NCI-H2107 treated with DMSO at 0.1 percent for 48 hours (cell line): Measurements from ENCODE around the gene GADL1.
A peak's percentile ranks its signal among the peaks of the same experiment; 100 is the strongest.

Experiments used
- DNase-seq: peaks from one replicate; lab custom pipeline; 2025; ENCODE audit not compliant: unreplicated experiment; lab: John Stamatoyannopoulos, UW

Gene GADL1

GRCh38 chr3:30813734-30814133 lies 80.7 kb downstream of the GADL1 start:
- DNase-seq = no peak

GRCh38 chr3:30811151-30811795 lies 83.2 kb downstream of the GADL1 start:
- DNase-seq = no peak

GRCh38 chr3:30810625-30811024 lies 83.8 kb downstream of the GADL1 start:
- DNase-seq = no peak

- DNase-seq = no peak
Observed at GRCh38 chr3:30805695-30806094, 88.8 kb downstream of the GADL1 start.

- no peak for DNase-seq
Observed at GRCh38 chr3:30804984-30805383, 89.5 kb downstream of the GADL1 start.

- no peak for DNase-seq
Observed at GRCh38 chr3:30795176-30795575, 99.3 kb downstream of the GADL1 start.

- DNase-seq = no peak
Observed at GRCh38 chr3:30793740-30794139, 100.7 kb downstream of the GADL1 start.

GRCh38 chr3:30790150-30790549 lies 104.3 kb downstream of the GADL1 start:
- no peak for DNase-seq

- DNase-seq = no peak
Observed at GRCh38 chr3:30786365-30786764, 108.1 kb downstream of the GADL1 start.

- DNase-seq = no peak
Observed at GRCh38 chr3:30779686-30780287, 114.7 kb downstream of the GADL1 start.

GRCh38 chr3:30778933-30779332 lies 115.5 kb downstream of the GADL1 start:
- DNase-seq = no peak

GRCh38 chr3:30777426-30778113 lies 116.9 kb downstream of the GADL1 start:
- DNase-seq = no peak

GRCh38 chr3:30776186-30776815 lies 118.2 kb downstream of the GADL1 start:
- DNase-seq = no peak

GRCh38 chr3:30775040-30775439 lies 119.4 kb downstream of the GADL1 start:
- DNase-seq = no peak

GRCh38 chr3:30774062-30774461 lies 120.4 kb downstream of the GADL1 start:
- no peak for DNase-seq

- DNase-seq = no peak
Observed at GRCh38 chr3:30770387-30770786, 124.1 kb downstream of the GADL1 start.

- peak; percentile 19 for DNase-seq
Observed at GRCh38 chr3:30768703-30769550, 125.5 kb downstream of the GADL1 start.

- DNase-seq = no peak
Observed at GRCh38 chr3:30768046-30768445, 126.4 kb downstream of the GADL1 start.

- no peak for DNase-seq
Observed at GRCh38 chr3:30766522-30766921, 127.9 kb downstream of the GADL1 start.

GRCh38 chr3:30764891-30765290 lies 129.6 kb downstream of the GADL1 start:
- DNase-seq = no peak

GRCh38 chr3:30764281-30764680 lies 130.2 kb downstream of the GADL1 start:
- DNase-seq = no peak
